ENCODE data around the gene RBMS1.

DNA sequence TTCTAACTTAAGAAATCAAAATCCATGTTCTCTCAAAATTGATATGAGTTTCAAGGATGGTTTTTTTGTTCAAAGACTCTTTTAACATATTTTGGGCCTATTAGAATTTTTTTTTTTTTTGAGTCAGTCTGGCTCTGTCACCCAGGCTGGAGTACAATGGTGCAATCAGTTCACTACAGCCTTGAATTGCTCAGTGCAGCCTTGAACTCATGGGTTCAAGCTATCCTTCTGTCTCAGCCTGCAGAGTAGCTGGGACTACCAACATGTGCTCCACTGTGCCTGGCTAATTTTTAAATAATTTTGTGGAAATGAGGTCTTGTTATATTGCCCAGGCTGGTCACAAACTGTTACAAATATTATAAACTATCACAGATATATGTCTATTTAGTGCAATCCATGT, 40.6 kb upstream of the RBMS1 start:
- TF ChIP-seq, protein P1, sequence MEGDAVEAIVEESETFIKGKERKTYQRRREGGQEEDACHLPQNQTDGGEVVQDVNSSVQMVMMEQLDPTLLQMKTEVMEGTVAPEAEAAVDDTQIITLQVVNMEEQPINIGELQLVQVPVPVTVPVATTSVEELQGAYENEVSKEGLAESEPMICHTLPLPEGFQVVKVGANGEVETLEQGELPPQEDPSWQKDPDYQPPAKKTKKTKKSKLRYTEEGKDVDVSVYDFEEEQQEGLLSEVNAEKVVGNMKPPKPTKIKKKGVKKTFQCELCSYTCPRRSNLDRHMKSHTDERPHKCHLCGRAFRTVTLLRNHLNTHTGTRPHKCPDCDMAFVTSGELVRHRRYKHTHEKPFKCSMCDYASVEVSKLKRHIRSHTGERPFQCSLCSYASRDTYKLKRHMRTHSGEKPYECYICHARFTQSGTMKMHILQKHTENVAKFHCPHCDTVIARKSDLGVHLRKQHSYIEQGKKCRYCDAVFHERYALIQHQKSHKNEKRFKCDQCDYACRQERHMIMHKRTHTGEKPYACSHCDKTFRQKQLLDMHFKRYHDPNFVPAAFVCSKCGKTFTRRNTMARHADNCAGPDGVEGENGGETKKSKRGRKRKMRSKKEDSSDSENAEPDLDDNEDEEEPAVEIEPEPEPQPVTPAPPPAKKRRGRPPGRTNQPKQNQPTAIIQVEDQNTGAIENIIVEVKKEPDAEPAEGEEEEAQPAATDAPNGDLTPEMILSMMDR (optimal IDR thresholded peaks at IDR 0.05 in 1 of 3, IDR thresholded peaks at IDR 0.05 in 1 of 3, conservative IDR thresholded peaks at IDR 0.05 in 1 of 3; ENCODE audit: extremely low read depth in 1 of 3, insufficient read depth in 2 of 3, low read length in 3 of 3) = no peak
- TF ChIP-seq EZH2 (IDR thresholded peaks at IDR 0.05; ENCODE audit: low read length) = no peak

Measured in keratinocyte (primary cell).